ACC112 (cell line): ENCODE results near the gene RNF7.
"Not testable (repeated sequence)": the region's sequence is repeated elsewhere in the genome, so short reads cannot be mapped to it uniquely, and the experiment has no call there.

ENCODE experiments used
- H2AFZ ChIP-seq: fragments of 200-600 bp; sonication (generic); one replicate; pipeline ENCODE4 v1.6.0; 2017; ENCODE audit warnings: antibody characterized with exemption, low read length; ENCODE audit not compliant: unreplicated experiment
- H3K27ac ChIP-seq: fragments of 200-600 bp; sonication (generic); 2 replicates; pipeline ENCODE4 v1.5.1; 2014; ENCODE audit warnings: low read depth, mild to moderate bottlenecking, antibody characterized with exemption, low read length, moderate library complexity
- H3K27me3 ChIP-seq: fragments of 200-600 bp; sonication (generic); 2 replicates; pipeline ENCODE4 v1.6.1; 2014; ENCODE audit warnings: mild to moderate bottlenecking, antibody characterized with exemption, low read length, moderate library complexity, mixed read lengths; ENCODE audit not compliant: insufficient read depth
- H3K36me3 ChIP-seq: fragments of 200-600 bp; sonication (generic); 2 replicates; pipeline ENCODE4 v1.6.1; 2016; ENCODE audit warnings: mild to moderate bottlenecking, antibody characterized with exemption, low read length, moderate library complexity, mixed read lengths; ENCODE audit not compliant: insufficient read depth
- H3K4me1 ChIP-seq: fragments of 200-600 bp; sonication (generic); one replicate; pipeline ENCODE4 v1.6.1; 2016; ENCODE audit warnings: low read length, mixed read lengths; ENCODE audit not compliant: insufficient read depth, unreplicated experiment, control insufficient read depth
- H3K4me3 ChIP-seq: fragments of 200-600 bp; sonication (generic); 2 replicates; pipeline ENCODE4 v1.5.1; 2014; ENCODE audit warnings: mild to moderate bottlenecking, low read depth, low read length
- H3K79me2 ChIP-seq: fragments of 200-600 bp; sonication (generic); one replicate; pipeline ENCODE4 v1.6.0; 2016; ENCODE audit warnings: low read length; ENCODE audit not compliant: control insufficient read depth, unreplicated experiment, insufficient read depth

Gene RNF7

DNA sequence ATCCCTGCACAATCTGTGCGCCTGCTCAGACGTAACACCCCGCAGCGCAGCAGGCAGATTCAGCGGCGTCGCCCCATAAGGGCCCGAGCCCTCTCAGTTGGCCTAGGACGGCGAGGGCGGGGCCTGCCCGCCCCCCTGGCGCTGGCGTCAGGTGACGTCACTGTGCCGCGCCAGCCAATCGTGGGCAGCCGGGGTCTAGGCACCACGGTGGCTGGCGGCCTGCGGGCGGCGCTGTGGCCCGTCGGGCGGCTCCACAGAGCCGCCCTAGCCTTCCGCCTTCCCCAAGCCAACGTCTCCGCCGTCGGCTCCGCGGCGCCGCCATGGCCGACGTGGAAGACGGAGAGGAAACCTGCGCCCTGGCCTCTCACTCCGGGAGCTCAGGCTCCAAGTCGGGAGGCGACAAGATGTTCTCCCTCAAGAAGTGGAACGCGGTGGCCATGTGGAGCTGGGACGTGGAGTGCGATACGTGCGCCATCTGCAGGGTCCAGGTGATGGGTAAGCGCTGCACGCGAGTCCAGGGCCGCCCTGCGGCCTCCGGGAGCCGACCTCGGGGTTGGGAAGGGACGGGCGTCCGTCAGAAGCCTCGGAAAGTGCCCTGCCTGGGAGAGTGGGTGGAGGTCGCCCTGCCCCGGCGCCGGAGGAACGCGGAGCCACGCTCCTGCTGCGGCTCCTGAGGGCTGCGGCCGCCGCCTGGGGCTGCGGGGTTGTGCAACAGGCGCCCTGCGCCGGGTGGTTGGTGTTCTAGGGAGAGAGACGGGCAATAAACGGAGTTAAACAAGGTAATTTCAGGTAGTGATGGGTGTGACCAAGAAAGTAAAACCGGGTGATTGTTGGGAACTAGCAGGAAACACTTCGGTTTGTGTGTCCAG, at the start of gene RNF7:
Gene RNF7 (plus strand): TSS at position 277 of the 869 bp plus-strand sequence. CDS start 44 bp downstream, at position 321.
- Histone ChIP-seq H3K79me2 (peaks cover 50% of the 10 kb centered on the region), H2AFZ (peak within 1 kb of the TSS; percentile 98), H3K27ac (peak within 1 kb of the TSS; percentile 81), H3K4me1 (peaks cover 25% of the 10 kb centered on the region), H3K4me3 (peak within 1 kb of the TSS; percentile 93), H3K27me3 (no peaks in the 10 kb centered on the region), H3K36me3 (no peaks in the 10 kb centered on the region)

- Histone ChIP-seq H3K36me3 (no peaks in the 10 kb centered on the region), H3K27me3 (no peaks in the 10 kb centered on the region), H3K27ac (no peak overlapping the region), H3K4me3 (no peak overlapping the region), H3K79me2 (no peaks in the 10 kb centered on the region), H2AFZ (no peak overlapping the region), H3K4me1 (peaks cover 8% of the 10 kb centered on the region)
These were observed 47.5 kb upstream of the RNF7 start for GRCh38 chr3:141690431-141691072.

DNA sequence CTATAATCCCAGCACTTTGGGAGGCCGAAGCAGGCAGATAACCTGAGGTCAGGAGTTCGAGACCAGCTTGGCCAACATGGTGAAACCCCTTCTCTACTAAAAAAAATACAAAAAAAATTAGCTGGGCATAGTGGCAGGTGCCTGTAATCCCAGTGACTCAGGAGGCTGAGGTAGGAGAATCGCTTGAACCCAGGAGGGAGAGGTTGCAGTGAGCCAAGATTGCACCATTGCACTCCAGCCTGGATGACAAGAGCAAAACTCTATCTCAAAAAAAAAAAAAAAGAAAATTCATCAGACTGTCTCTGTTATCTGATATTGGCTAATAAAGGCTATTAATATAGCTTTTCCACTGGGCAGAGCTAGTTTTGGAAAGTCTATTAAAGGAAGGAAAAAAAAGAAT, 46.6 kb upstream of the RNF7 start:
- H3K4me3 ChIP-seq, H2AFZ ChIP-seq, H3K36me3 ChIP-seq, H3K4me1 ChIP-seq, H3K79me2 ChIP-seq, H3K27me3 ChIP-seq, H3K27ac ChIP-seq: not testable (repeated sequence)

DNA sequence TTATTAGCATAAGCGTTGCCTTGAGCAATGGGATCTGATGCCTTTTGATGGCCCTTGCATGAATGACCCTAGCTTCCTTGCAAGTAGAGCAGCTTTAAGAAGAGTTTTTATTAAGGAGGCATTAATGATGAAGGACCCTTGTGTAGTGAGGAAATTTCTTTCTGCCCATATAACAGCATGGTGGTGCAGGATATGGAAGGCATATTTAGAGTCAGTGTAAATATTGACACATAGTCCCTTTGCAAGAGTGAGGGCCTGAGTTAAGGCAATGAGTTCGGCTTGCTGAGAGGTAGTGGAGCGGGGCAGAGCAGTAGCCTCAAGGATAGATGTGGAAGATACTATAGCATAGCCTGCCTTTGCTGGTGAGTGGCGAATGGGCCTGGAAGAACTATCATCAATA, 45.1 kb upstream of the RNF7 start:
- H3K36me3 ChIP-seq, H3K4me3 ChIP-seq, H3K27ac ChIP-seq, H3K4me1 ChIP-seq, H2AFZ ChIP-seq, H3K79me2 ChIP-seq: not testable (repeated sequence)
- H3K27me3 ChIP-seq: peaks cover 12% of the 10 kb centered on the region; the same call in 1 of the 2 replicates

DNA sequence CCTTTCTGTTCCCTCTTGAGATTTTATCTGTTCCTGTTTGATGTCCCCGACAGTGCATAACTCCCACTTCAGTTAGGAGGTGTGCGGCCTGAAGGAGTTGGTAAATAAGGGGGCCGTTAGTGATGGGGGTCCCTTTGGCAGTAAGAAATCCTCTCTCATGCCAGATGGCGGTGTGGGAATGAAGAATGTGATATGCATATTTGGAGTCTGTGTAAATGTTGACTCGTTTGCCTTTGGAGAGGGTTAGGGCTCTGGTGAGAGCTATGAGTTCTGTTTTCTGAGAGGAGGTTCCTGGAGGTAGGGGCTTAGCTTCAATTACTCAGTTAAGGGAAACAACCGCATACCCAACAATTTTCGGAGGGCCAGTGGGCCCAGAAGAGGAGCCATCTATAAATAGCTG, 38.8 kb upstream of the RNF7 start:
- Histone ChIP-seq H3K79me2 (no peaks in the 10 kb centered on the region), H3K27me3 (peaks cover 28% of the 10 kb centered on the region), H3K27ac (no peak overlapping the region), H2AFZ (no peak overlapping the region), H3K4me3 (no peak overlapping the region), H3K4me1 (no peaks in the 10 kb centered on the region), H3K36me3 (no peaks in the 10 kb centered on the region)

- no peak overlapping the region for H3K4me3 ChIP-seq
- H3K27me3 ChIP-seq: peaks cover 28% of the 10 kb centered on the region
- no peak overlapping the region for H2AFZ ChIP-seq
- H3K27ac ChIP-seq: no peak overlapping the region
- H3K79me2 ChIP-seq: no peaks in the 10 kb centered on the region
- H3K36me3 ChIP-seq: no peaks in the 10 kb centered on the region
- H3K4me1 ChIP-seq: no peaks in the 10 kb centered on the region
These were observed 38.2 kb upstream of the RNF7 start for GRCh38 chr3:141699897-141700296.

GRCh38 chr3:141703367-141703766, 34.7 kb upstream of the RNF7 start:
- not testable (repeated sequence) for H3K4me3 ChIP-seq, H3K4me1 ChIP-seq, H3K27ac ChIP-seq, H3K36me3 ChIP-seq, H3K79me2 ChIP-seq, H2AFZ ChIP-seq
- peaks cover 12% of the 10 kb centered on the region for H3K27me3 ChIP-seq

- no peaks in the 10 kb centered on the region for H3K27me3 ChIP-seq
- no peak overlapping the region for H3K4me3 ChIP-seq
- H3K27ac ChIP-seq: peak overlapping the region; percentile 16; the same call in 1 of the 2 replicates
- peaks cover 30% of the 10 kb centered on the region for H3K4me1 ChIP-seq
- H3K79me2 ChIP-seq: no peaks in the 10 kb centered on the region
- H3K36me3 ChIP-seq: no peaks in the 10 kb centered on the region; the same call in 1 of the 2 replicates
- H2AFZ ChIP-seq: peak overlapping the region; percentile 69
These were observed 30.3 kb upstream of the RNF7 start for GRCh38 chr3:141707741-141708203.

DNA sequence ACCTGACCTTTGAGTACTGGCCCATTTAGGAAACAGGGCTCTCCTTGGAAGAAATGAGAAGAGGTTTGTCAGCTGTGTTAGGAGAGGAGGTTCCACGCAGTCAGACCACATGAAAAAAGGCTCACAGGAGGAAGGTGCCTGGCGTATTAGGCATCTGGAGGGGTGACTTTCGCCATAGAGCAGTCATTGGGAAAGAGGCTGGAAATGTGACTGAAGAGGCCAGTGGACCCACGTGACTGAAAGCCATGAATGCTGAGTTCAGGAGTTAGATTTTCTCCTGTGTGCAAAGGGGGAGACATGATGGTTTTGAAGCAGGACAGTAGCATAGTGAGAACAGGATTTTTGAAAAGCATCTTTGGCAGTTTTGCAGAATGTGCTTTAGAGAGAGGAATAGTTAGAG, 29.7 kb upstream of the RNF7 start:
- Histone ChIP-seq H3K27ac (peak overlapping the region; percentile 16; the same call in 1 of the 2 replicates), H3K27me3 (no peaks in the 10 kb centered on the region), H3K36me3 (no peaks in the 10 kb centered on the region; the same call in 1 of the 2 replicates), H2AFZ (peak overlapping the region; percentile 69), H3K4me3 (no peak overlapping the region), H3K79me2 (no peaks in the 10 kb centered on the region), H3K4me1 (peaks cover 30% of the 10 kb centered on the region)

DNA sequence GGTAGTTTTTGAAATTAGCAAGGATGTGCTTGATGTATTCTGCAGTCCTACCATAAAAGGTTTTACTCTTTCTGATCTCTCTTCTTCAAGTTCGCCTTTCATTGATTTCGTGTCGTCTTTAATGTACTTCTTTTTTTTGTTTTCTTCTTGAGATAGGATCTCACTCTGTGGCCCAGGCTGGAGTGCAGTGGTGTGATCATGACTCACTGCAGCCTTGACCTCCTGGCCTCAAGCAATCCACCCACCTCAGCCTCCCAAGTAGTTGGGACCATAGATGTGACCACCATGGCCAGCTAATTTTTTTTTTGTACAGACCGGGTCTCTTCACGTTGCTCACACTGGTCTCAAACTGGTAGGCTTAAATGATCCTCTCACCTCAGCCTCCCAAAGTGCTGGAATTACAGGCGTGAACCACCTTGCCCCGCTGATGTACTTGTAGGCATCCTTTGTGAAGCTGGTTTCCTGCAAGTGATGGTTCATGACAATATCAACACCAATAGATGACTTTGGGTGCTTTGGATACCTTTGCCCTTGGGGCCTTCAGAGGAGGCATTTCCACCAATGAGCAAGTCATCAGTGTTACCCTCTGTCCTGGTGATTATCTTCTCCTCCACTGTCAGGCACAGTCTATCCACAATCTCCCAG, 28.9 kb upstream of the RNF7 start:
- Histone ChIP-seq H3K36me3 (no peaks in the 10 kb centered on the region; the same call in 1 of the 2 replicates), H3K4me3 (no peak overlapping the region), H2AFZ (no peak overlapping the region), H3K4me1 (peaks cover 30% of the 10 kb centered on the region), H3K27me3 (no peaks in the 10 kb centered on the region), H3K79me2 (no peaks in the 10 kb centered on the region), H3K27ac (no peak overlapping the region)
